Measurements from ENCODE around the gene MPG. TPM values are rescaled to one million over a fixed set of nuclear protein-coding genes. Genes with fewer than 3 reads are reported as not detected.

The MPG gene
- total and polyA plus RNA-seq, 2 experiments from 2014 or later: 38.0 to 91.1 TPM

DNA sequence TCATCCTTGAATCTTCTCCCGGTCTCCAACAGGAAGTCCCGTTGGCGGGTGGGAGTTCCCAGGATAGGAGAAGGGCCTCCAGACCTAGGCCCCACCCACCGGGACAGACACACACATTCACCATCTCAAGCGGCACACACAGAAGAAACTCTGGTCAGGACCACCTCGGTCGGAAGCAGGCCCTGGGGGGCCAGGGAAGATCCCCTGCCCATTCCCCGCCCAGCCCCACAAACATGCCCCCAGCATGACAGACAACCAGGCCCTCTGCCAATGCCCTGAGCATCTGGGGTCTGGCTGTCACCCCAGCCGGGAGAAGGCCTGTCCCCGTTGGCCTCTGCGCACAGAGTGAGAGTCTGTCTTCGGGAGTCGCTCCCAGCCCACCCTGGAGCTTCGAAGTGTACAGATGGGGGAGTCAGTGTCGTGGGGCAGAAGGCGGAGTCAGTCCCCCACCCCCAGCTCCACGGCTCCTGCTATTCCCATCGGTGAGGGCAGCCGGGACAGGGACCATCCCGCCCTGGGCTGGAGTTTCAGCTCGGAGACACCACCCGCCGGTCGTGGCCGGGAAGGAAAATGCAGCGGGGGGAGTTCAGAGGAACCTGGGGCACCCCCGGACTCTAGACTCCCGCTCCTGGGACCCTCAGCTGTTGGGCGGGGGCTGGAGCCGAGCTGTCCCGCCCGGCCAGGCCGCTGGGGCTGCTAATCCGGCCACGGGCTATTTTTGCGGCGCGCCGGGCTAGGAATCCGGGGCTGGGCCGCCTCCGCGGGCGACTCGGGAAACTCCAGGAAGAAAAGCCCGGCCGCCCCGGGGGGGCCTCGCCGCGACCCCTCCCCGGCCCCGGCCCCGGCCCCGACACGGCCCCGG lies 6.3 kb upstream of the MPG start:
- Histone ChIP-seq H2AFZ (peak overlapping the region; percentile 74), H3K4me3 (peak overlapping the region; percentile 76), H3K36me3 (ENCODE audit: insufficient read depth) (no peaks in the 10 kb centered on the region), H3K79me2 (replicated peaks; ENCODE audit: insufficient read depth) (peaks cover 4% of the 10 kb centered on the region; the same call in 1 of the 2 replicates), H3K4me2 (peak overlapping the region; percentile 93), H4K20me1 (replicated peaks; ENCODE audit: insufficient read depth) (0 out of 2 replicates have a peak, but pooled peaks cover 5% of the 10 kb centered on the region), H3K9me2 (ENCODE audit: insufficient read depth) (no peaks in the 10 kb centered on the region), H3K27ac (ENCODE audit: low read depth) (peak overlapping the region; percentile 27), H3K27me3 (ENCODE audit: insufficient read depth) (no peaks in the 10 kb centered on the region), H3F3A (replicated peaks; ENCODE audit: low read depth) (peaks cover 16% of the 10 kb centered on the region; the same call in 1 of the 2 replicates), H3K4me1 (ENCODE audit: insufficient read depth) (peaks cover 40% of the 10 kb centered on the region)
- H3K9me3 Mint-ChIP-seq: no peaks in the 10 kb centered on the region
- H3K27ac Mint-ChIP-seq: no peak overlapping the region
- peaks cover 32% of the 10 kb centered on the region for H3K27me3 Mint-ChIP-seq (ENCODE audit: insufficient read depth, low read depth, poor library complexity)
- H3K4me3 Mint-ChIP-seq: peak overlapping the region; percentile 78
- ATAC-seq (peak; percentile 56), DNase-seq (ENCODE audit: low spot score) (peak; percentile 97)
- TF ChIP-seq, protein P1, sequence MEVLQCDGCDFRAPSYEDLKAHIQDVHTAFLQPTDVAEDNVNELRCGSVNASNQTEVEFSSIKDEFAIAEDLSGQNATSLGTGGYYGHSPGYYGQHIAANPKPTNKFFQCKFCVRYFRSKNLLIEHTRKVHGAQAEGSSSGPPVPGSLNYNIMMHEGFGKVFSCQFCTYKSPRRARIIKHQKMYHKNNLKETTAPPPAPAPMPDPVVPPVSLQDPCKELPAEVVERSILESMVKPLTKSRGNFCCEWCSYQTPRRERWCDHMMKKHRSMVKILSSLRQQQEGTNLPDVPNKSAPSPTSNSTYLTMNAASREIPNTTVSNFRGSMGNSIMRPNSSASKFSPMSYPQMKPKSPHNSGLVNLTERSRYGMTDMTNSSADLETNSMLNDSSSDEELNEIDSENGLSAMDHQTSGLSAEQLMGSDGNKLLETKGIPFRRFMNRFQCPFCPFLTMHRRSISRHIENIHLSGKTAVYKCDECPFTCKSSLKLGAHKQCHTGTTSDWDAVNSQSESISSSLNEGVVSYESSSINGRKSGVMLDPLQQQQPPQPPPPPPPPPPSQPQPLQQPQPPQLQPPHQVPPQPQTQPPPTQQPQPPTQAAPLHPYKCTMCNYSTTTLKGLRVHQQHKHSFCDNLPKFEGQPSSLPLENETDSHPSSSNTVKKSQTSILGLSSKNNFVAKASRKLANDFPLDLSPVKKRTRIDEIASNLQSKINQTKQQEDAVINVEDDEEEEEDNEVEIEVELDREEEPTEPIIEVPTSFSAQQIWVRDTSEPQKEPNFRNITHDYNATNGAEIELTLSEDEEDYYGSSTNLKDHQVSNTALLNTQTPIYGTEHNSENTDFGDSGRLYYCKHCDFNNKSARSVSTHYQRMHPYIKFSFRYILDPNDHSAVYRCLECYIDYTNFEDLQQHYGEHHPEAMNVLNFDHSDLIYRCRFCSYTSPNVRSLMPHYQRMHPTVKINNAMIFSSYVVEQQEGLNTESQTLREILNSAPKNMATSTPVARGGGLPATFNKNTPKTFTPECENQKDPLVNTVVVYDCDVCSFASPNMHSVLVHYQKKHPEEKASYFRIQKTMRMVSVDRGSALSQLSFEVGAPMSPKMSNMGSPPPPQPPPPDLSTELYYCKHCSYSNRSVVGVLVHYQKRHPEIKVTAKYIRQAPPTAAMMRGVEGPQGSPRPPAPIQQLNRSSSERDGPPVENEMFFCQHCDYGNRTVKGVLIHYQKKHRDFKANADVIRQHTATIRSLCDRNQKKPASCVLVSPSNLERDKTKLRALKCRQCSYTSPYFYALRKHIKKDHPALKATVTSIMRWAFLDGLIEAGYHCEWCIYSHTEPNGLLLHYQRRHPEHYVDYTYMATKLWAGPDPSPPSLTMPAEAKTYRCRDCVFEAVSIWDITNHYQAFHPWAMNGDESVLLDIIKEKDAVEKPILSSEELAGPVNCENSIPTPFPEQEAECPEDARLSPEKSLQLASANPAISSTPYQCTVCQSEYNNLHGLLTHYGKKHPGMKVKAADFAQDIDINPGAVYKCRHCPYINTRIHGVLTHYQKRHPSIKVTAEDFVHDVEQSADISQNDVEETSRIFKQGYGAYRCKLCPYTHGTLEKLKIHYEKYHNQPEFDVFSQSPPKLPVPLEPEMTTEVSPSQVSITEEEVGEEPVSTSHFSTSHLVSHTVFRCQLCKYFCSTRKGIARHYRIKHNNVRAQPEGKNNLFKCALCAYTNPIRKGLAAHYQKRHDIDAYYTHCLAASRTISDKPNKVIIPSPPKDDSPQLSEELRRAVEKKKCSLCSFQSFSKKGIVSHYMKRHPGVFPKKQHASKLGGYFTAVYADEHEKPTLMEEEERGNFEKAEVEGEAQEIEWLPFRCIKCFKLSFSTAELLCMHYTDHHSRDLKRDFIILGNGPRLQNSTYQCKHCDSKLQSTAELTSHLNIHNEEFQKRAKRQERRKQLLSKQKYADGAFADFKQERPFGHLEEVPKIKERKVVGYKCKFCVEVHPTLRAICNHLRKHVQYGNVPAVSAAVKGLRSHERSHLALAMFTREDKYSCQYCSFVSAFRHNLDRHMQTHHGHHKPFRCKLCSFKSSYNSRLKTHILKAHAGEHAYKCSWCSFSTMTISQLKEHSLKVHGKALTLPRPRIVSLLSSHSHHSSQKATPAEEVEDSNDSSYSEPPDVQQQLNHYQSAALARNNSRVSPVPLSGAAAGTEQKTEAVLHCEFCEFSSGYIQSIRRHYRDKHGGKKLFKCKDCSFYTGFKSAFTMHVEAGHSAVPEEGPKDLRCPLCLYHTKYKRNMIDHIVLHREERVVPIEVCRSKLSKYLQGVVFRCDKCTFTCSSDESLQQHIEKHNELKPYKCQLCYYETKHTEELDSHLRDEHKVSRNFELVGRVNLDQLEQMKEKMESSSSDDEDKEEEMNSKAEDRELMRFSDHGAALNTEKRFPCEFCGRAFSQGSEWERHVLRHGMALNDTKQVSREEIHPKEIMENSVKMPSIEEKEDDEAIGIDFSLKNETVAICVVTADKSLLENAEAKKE (CRISPR knock-in tag; IDR thresholded peaks at IDR 0.05): peak; percentile 56; the same call in 1 of the 2 replicates
- TF ChIP-seq POLR2AphosphoS5 (IDR thresholded peaks at IDR 0.05; ENCODE audit: low read depth): peak; percentile 48; the same call in 1 of the 2 replicates
- TF ChIP-seq, protein P2, sequence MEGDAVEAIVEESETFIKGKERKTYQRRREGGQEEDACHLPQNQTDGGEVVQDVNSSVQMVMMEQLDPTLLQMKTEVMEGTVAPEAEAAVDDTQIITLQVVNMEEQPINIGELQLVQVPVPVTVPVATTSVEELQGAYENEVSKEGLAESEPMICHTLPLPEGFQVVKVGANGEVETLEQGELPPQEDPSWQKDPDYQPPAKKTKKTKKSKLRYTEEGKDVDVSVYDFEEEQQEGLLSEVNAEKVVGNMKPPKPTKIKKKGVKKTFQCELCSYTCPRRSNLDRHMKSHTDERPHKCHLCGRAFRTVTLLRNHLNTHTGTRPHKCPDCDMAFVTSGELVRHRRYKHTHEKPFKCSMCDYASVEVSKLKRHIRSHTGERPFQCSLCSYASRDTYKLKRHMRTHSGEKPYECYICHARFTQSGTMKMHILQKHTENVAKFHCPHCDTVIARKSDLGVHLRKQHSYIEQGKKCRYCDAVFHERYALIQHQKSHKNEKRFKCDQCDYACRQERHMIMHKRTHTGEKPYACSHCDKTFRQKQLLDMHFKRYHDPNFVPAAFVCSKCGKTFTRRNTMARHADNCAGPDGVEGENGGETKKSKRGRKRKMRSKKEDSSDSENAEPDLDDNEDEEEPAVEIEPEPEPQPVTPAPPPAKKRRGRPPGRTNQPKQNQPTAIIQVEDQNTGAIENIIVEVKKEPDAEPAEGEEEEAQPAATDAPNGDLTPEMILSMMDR (conservative IDR thresholded peaks at IDR 0.05; ENCODE audit: low read depth in 2 of 2): no peak
- TF ChIP-seq, protein P3, sequence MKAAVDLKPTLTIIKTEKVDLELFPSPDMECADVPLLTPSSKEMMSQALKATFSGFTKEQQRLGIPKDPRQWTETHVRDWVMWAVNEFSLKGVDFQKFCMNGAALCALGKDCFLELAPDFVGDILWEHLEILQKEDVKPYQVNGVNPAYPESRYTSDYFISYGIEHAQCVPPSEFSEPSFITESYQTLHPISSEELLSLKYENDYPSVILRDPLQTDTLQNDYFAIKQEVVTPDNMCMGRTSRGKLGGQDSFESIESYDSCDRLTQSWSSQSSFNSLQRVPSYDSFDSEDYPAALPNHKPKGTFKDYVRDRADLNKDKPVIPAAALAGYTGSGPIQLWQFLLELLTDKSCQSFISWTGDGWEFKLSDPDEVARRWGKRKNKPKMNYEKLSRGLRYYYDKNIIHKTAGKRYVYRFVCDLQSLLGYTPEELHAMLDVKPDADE (IDR thresholded peaks at IDR 0.05): 0 out of 2 replicates have a peak, but pooled peaks have one; percentile 35
- H3K4me1 Mint-ChIP-seq: peaks cover 53% of the 10 kb centered on the region
- H3K36me3 Mint-ChIP-seq (ENCODE audit: low read depth): no peaks in the 10 kb centered on the region

Measured in GM23338 (cell line).